Progenitor cell of endocrine pancreas (in vitro differentiated cells): ENCODE measurements around the gene AMOTL2. TPM values are rescaled to one million over a fixed set of nuclear protein-coding genes. Genes with fewer than 3 reads are reported as not detected.

Experiments used
- DNase-seq: peaks from one replicate; pipeline ENCODE4 v3.0.0; 2021; ENCODE audit warnings: low spot score; ENCODE audit not compliant: unreplicated experiment
- H3K27ac Mint-ChIP-seq: 2 replicates; pipeline ENCODE4 v1.8.0; 2021; ENCODE audit warnings: mild to moderate bottlenecking, moderate library complexity, mixed read lengths
- H3K27me3 Mint-ChIP-seq: 2 replicates; pipeline ENCODE4 v1.8.0; 2021; ENCODE audit warnings: mixed read lengths
- H3K36me3 Mint-ChIP-seq: 2 replicates; pipeline ENCODE4 v1.8.0; 2022; ENCODE audit warnings: mixed read lengths; ENCODE audit not compliant: insufficient read depth
- H3K4me1 Mint-ChIP-seq: 2 replicates; pipeline ENCODE4 v1.8.0; 2021; ENCODE audit warnings: low read depth, mixed read lengths
- H3K4me3 Mint-ChIP-seq: 2 replicates; pipeline ENCODE4 v1.8.0; 2021; ENCODE audit warnings: low read depth, mild to moderate bottlenecking, moderate library complexity, mixed read lengths
- H3K9me3 Mint-ChIP-seq: 2 replicates; pipeline ENCODE4 v1.8.0; 2021; ENCODE audit warnings: low read depth, mixed read lengths
- CTCF ChIP-seq: fragments of 200-600 bp; sonication (generic); IDR thresholded peaks from one replicate; pipeline ENCODE4 v1.5.0; 2021; ENCODE audit warnings: antibody characterized with exemption, mild to moderate bottlenecking; ENCODE audit not compliant: unreplicated experiment
- total RNA-seq: library from RNA; stranded (reverse); gene quantifications from 2 replicates; pipeline ENCODE4 v1.2.1, GENCODE V29; 2021

The AMOTL2 gene
- total RNA-seq, 1 donor from 2014 or later, result 94.4 TPM

DNA sequence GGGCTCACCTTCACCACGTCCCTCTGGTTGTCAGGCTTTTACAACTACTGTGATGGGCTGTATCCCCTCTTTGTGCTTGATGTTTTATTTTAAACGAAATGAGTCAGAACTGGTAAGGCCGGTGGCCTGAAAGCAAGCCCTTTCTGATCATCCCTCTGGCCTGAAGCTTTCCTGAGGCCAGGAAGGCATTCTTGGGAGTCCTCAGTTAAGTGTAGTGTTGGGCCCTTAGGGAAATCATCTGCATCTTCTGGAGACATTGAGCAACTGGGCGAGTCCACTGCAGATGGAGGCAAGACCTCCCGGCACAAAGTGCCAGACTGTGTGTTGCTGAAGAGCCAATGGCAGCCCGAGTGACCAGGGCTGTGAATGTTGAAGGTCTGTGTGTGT, 33.0 kb upstream of the AMOTL2 start:
- Mint-ChIP-seq H3K9me3 (peaks cover 9% of the 10 kb centered on the region), H3K36me3 (no peaks in the 10 kb centered on the region), H3K27me3 (peaks cover 23% of the 10 kb centered on the region), H3K27ac (no peak overlapping the region), H3K4me3 (peak overlapping the region; percentile 63), H3K4me1 (peaks cover 34% of the 10 kb centered on the region)
- TF ChIP-seq CTCF, result no peak
- DNase-seq, result no peak

DNA sequence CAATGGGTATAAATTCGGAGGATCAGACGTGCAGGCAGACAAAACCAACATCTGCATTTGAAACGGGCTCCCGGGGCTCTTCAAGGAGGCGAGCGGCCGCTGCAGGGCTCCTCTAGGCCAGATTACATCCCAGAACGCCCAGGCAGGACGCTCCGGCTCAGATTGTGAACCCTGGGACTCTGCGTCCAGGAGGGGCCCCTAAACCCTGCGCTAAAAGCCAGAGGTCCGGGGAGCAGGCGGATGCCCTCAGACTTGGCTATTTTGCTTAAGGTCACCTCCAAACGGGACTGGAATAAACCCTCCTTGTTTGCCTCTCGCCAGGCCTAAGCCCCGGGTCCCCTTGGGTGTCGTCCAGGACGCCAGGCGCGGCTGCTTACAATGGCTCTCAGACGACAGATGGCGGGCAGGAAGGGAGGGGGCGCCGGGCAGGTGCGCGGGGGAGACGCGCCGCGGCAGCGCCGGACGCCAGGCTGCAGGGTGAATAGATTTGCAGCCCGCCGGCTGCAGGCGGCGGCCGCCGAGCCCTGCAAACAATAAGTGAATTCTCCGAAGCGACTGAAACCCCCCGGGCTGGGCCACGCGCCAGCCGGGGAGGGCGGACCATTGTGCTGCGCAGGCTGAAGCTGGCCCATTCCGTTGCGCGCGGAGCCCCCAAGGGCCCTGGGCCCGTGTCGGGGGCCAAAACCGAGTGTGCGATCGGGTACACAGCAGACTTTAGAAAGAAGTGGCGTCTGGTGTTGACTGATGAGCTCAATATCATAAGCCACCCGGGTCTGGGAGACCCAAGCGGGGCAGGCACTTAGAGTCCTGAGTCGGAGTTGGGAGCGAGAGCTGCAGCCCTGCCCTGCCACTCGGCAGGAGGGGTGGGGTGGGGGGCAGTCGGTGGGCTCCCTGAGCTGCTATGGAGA, 32.3 kb upstream of the AMOTL2 start:
- Mint-ChIP-seq H3K27ac (peak overlapping the region; percentile 89), H3K36me3 (peaks cover 1% of the 10 kb centered on the region), H3K27me3 (peaks cover 23% of the 10 kb centered on the region), H3K4me1 (peaks cover 33% of the 10 kb centered on the region), H3K9me3 (peaks cover 15% of the 10 kb centered on the region), H3K4me3 (peak overlapping the region; percentile 63)
- no peak for TF ChIP-seq CTCF
- peak; percentile 57 for DNase-seq

DNA sequence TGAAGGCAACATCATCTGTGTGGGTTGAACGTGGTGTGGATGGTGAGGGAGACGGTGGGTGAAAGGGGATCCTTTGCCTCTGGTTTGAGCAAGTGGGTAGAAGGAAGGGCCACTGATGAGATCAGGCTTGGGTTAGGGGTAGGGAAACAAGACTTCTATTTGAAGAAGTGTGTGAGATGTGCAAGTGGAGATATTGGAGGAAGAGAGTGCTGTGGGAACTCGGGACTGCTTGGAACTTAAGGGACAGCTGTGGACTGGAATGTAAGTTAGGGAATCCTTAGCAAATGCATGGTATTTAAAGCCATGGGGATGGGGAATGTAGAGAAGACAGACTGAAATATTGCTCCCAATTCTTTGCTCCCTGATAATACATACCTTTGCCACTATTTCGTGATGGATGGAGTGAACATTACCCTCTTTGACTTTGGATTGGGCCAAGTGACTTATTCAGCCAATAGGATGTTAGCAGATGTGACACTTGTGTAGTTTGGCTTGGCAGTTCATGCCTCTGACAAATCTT, 30.2 kb upstream of the AMOTL2 start:
- Mint-ChIP-seq H3K4me3 (no peak overlapping the region), H3K27me3 (peaks cover 16% of the 10 kb centered on the region), H3K4me1 (peaks cover 32% of the 10 kb centered on the region), H3K27ac (no peak overlapping the region), H3K9me3 (peaks cover 26% of the 10 kb centered on the region), H3K36me3 (peaks cover 1% of the 10 kb centered on the region)
- TF ChIP-seq CTCF, result no peak
- DNase-seq, result no peak

GRCh38 chr3:134397755-134398154, 23.5 kb upstream of the AMOTL2 start:
- DNase-seq, result no peak
- H3K36me3 Mint-ChIP-seq, result peaks cover 1% of the 10 kb centered on the region
- H3K27me3 Mint-ChIP-seq, result peaks cover 15% of the 10 kb centered on the region
- peak overlapping the region; percentile 43 for H3K27ac Mint-ChIP-seq
- H3K4me3 Mint-ChIP-seq, result no peak overlapping the region
- TF ChIP-seq CTCF, result no peak
- H3K4me1 Mint-ChIP-seq, result no peaks in the 10 kb centered on the region
- H3K9me3 Mint-ChIP-seq, result peaks cover 22% of the 10 kb centered on the region

DNA sequence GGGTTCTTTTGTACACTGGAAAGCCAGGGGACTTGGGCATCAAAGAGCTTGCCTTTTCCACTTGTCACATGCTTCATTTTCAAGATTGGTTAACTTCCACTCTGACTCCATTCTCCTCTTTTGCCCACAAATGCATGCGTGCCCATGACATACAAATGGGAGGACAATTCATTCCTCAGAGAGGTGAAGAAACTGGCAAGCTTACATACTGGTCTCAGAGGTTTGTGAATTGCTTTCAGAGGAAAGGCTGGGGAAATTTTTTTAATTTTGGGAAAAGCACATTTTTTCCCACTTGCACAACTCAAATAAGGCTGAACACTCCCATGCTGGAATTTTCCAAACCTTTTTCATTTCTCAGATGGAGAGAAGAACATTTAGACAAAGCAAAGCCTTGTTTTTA, 20.9 kb upstream of the AMOTL2 start:
- TF ChIP-seq CTCF, result no peak
- peaks cover 15% of the 10 kb centered on the region for H3K27me3 Mint-ChIP-seq
- H3K9me3 Mint-ChIP-seq, result peaks cover 2% of the 10 kb centered on the region
- no peak for DNase-seq
- no peak overlapping the region for H3K27ac Mint-ChIP-seq
- no peak overlapping the region for H3K4me3 Mint-ChIP-seq
- H3K4me1 Mint-ChIP-seq, result no peaks in the 10 kb centered on the region
- H3K36me3 Mint-ChIP-seq, result no peaks in the 10 kb centered on the region
